ENCODE measurements around the gene ARHGAP18. TPM values are rescaled to one million over a fixed set of nuclear protein-coding genes. Genes with fewer than 3 reads are reported as not detected.

ARHGAP18 gene
- total RNA-seq, 2 donors from 2014 or later: 7.1 to 11.2 TPM

DNA sequence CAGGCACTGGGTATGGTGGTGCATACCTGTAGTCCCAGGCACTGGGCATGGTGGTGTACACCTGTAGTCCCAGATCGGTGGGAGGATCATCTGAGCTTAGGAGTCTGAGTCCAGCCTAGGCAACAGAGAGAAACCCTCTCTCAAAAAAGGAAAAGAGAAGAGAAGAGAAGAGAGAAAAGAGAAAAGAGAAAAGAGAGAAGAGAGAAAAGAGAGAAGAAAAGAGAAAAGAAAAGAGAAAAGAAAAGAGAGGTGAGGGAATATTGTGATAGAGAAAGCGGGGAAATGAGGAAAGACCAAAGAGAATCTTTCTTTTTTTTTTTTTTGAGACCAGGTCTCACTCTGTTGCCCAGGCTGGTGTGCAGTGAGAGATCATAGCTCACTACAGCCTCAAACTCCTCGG lies 108.7 kb downstream of the ARHGAP18 start:
- Histone ChIP-seq H3K36me3 (no peaks in the 10 kb centered on the region), H3K4me3 (no peak overlapping the region), H3K4me1 (no peaks in the 10 kb centered on the region), H3K27ac (no peak overlapping the region), H3K9me3 (no peaks in the 10 kb centered on the region), H3K27me3 (no peaks in the 10 kb centered on the region)
- TF ChIP-seq, protein P1, sequence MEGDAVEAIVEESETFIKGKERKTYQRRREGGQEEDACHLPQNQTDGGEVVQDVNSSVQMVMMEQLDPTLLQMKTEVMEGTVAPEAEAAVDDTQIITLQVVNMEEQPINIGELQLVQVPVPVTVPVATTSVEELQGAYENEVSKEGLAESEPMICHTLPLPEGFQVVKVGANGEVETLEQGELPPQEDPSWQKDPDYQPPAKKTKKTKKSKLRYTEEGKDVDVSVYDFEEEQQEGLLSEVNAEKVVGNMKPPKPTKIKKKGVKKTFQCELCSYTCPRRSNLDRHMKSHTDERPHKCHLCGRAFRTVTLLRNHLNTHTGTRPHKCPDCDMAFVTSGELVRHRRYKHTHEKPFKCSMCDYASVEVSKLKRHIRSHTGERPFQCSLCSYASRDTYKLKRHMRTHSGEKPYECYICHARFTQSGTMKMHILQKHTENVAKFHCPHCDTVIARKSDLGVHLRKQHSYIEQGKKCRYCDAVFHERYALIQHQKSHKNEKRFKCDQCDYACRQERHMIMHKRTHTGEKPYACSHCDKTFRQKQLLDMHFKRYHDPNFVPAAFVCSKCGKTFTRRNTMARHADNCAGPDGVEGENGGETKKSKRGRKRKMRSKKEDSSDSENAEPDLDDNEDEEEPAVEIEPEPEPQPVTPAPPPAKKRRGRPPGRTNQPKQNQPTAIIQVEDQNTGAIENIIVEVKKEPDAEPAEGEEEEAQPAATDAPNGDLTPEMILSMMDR (IDR thresholded peaks at IDR 0.05): no peak
- no peak for DNase-seq (ENCODE audit: low spot score)

DNA sequence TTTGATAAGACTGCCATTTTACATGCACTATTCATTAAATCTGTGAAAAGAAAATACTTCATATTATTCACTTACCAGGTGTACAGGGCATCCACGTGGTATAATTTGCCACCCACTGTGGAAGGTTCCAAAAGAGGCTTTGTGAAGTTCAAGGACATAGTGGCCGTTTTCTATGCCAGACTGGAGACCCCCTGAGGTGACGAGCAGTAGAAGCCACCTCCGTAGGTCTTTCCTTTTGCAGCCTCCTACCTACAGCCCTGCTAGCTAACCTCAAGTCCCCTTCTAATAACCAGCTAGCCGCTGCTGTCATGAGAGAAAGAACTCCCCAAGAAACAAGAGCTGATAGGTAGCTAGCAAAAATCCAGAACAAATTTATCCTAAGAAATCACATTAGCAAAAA lies 110.5 kb downstream of the ARHGAP18 start:
- no peaks in the 10 kb centered on the region for H3K9me3 ChIP-seq
- no peaks in the 10 kb centered on the region for H3K4me1 ChIP-seq
- no peaks in the 10 kb centered on the region for H3K27me3 ChIP-seq
- no peak overlapping the region for H3K4me3 ChIP-seq
- TF ChIP-seq, protein P1 (IDR thresholded peaks at IDR 0.05): no peak
- no peaks in the 10 kb centered on the region for H3K36me3 ChIP-seq
- no peak for DNase-seq (ENCODE audit: low spot score)
- H3K27ac ChIP-seq: no peak overlapping the region

DNA sequence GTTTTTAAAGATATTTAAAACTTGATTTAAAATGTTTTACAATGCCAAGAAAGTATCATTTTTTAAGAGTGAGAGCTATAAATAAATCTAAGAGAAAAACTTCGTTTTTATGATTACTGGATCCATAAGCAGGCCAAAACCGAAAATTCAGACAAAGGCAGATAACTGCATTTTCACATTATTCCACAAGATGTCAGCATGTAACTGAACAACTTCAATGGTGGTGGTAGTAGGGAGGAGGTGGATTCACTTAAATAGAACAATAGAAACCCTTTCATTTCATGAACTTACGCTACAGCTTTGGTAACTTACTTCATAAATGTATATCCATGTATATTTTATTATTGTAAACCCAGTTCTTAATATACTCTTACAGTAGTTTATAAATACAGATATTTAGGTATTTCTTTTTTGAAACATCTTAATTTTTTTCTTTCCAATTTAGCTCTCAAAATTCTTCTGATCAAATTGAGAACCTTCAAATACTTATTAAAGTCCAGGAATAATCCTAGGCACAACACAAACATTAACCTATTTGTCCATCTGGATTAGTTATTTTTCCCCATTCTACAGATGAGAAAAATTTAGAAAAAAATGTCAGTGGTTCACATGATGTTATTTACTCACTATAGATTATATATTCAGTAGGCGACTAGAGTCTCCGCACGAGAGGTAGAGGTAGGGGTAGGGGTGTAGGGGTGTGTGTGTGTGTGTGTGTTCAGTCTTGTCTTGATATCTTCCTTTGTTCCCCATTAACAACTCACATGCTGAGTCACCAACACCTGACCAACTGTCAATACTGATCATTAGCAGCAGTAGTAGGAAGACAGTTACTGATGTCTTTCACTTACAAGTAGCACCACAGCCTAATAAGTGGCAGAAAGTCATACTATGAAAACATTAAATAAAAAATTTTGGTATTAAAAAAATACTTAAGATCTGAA lies 111.5 kb downstream of the ARHGAP18 start:
- TF ChIP-seq, protein P1 (IDR thresholded peaks at IDR 0.05): peak; percentile 67 to 88
- Histone ChIP-seq H3K4me1 (no peaks in the 10 kb centered on the region), H3K27ac (no peak overlapping the region), H3K4me3 (no peak overlapping the region), H3K36me3 (no peaks in the 10 kb centered on the region), H3K9me3 (no peaks in the 10 kb centered on the region), H3K27me3 (no peaks in the 10 kb centered on the region)
- DNase-seq (ENCODE audit: low spot score): no peak

DNA sequence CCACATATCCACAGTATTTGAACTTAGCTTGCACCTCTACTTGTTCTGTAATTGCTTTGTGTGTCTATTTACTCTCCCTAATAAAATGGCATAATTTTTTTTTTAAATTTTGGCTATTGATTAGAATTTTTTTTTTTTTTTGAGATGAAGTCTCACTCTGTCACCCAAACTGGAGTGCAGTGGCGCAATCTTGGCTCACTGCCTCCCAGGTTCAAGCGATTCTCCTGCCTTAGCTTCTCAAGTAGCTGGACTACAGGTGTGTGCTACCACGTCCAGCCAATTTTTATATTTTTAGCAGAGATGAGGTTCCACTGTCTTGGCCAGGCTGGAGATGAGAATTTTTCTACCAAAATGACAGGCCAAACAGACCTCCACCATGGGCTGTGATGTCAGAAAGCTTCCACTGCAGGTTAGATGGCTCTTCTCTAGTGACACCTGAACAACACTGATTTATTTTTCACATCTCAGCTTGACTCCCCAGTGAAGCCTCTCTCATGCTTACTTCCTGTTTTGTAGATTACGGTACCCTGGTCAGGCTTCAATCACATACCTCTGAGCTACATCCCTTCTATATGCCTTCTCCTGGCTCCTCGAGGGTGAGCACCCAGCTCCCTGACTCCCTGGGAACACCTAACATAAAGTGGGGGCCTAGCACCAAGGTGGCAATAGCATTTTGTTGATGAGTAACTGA lies 112.8 kb downstream of the ARHGAP18 start:
- TF ChIP-seq, protein P1 (IDR thresholded peaks at IDR 0.05): no peak
- no peak overlapping the region for H3K27ac ChIP-seq
- H3K27me3 ChIP-seq: no peaks in the 10 kb centered on the region
- H3K4me3 ChIP-seq: no peak overlapping the region
- H3K36me3 ChIP-seq: no peaks in the 10 kb centered on the region
- no peaks in the 10 kb centered on the region for H3K4me1 ChIP-seq
- no peaks in the 10 kb centered on the region for H3K9me3 ChIP-seq
- DNase-seq (ENCODE audit: low spot score): no peak

DNA sequence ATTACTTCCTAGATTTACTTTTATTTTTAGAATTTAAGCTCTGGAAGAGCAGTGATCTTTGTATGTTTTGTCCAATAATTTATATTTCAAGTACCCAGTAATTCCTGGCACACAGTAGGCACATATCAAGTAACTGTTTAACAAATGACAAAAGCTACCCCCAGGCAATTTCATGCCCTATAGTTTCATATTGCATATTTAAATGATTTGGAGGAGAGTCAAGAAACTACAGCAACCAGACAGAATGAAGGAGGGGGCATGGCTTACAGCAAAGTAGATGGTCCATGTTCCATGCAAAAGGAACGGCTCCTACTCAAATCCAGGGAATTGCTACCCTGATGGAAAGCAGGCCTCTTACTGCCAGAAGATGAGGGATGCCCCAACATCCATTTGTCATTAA lies 113.5 kb downstream of the ARHGAP18 start:
- Histone ChIP-seq H3K4me3 (no peak overlapping the region), H3K4me1 (no peaks in the 10 kb centered on the region), H3K27ac (no peak overlapping the region), H3K36me3 (no peaks in the 10 kb centered on the region), H3K27me3 (no peaks in the 10 kb centered on the region), H3K9me3 (no peaks in the 10 kb centered on the region)
- TF ChIP-seq, protein P1 (IDR thresholded peaks at IDR 0.05): no peak
- no peak for DNase-seq (ENCODE audit: low spot score)

All from right atrium auricular region (tissue), 2 donors.